GM19468 (cell line): ENCODE data around the gene RGMA.
"Not testable (repeated sequence)": the region's sequence is repeated elsewhere in the genome, so short reads cannot be mapped to it uniquely, and the experiment has no call there.

Experiments used
- ATAC-seq: cut with Tn5 transposase; IDR thresholded peaks from one replicate; pipeline ENCODE4 v1.9.1; 2021; ENCODE audit warnings: mild to moderate bottlenecking, moderate library complexity, moderate number of reproducible peaks; ENCODE audit not compliant: unreplicated experiment; ENCODE audit errors: extremely low read depth

RGMA gene

DNA sequence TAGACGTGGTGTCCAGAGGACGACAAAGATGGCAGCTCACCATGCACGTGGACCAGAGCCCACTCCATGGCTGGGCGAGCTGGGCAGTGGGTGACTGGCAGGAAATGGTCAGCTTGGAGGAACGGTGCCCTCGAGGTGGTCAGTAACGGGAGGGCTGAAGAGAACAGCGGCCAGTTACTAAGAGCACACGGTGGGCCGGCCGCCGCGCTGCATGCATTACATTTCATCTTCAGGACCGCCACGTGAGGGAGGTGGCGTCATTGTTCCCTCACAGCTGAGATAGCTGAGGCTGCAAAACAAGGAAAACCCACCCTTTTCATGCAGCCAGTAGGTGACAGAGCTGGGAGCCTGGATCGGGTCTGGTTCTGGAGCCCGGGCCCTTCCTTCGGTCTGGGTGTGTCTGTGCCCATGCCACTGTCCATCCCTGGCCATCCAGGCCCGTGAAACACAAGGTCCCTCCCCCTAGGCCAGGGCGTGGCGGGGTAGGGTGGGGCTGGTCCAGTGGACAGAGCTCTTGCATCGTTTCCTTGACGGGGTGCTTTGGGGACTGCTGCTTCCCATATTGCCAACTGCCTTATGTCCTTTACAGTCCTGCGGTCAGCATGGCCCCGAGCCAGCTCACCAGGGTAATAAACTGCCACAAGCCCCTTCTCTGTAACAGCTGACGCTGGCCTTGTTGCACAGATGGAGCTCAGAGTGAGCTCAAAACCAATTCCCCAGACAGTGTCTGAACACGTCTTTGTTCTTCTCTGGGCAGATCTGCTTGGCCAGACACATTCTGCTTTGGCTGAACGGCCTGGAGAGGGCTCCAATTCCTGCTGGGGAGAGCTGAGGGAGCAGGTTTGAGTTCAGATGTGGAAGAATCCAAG, 51.8 kb downstream of the RGMA start:
- ATAC-seq, result no peak

DNA sequence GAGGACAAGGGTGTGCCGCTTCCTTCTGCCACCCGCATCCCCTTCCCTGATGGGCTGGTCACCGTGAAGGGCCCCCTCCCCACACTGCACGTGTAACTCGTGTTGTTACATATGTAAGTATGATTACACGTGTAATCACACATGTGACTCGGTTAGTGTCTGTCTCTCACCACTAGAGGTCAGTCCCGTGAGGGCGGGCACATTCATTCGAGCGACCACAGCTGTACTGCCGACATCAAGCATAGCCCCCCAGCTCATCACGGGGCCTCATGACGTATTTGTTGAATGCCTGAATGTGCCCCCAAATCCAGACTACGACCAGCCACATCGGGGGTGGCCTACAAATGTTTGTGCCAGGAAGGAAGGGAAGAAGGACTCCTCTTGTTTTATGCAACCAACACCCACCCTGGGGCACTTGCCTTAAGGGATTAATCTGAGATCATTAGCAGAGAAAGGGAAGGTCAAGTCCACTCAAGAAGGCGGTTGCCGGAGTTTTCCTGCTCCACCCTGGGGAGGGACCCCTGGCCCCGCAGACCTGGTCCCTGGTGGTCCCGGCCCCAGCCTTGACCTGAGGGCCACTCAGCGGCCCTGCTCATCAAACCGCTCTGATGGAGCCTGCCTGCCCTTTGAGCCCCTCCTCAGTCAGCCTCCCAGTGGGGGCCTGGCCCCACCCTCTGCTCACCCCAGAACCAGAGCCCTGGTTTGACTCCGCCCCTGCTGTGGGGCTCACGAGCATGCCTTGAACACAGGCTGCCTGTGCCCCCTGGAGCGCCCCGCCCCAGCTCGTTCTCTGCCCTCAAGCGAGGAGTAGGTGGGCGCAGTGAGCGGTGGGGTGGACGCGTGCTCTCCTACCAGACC, 52.8 kb downstream of the RGMA start:
- peak; percentile 84 for ATAC-seq

DNA sequence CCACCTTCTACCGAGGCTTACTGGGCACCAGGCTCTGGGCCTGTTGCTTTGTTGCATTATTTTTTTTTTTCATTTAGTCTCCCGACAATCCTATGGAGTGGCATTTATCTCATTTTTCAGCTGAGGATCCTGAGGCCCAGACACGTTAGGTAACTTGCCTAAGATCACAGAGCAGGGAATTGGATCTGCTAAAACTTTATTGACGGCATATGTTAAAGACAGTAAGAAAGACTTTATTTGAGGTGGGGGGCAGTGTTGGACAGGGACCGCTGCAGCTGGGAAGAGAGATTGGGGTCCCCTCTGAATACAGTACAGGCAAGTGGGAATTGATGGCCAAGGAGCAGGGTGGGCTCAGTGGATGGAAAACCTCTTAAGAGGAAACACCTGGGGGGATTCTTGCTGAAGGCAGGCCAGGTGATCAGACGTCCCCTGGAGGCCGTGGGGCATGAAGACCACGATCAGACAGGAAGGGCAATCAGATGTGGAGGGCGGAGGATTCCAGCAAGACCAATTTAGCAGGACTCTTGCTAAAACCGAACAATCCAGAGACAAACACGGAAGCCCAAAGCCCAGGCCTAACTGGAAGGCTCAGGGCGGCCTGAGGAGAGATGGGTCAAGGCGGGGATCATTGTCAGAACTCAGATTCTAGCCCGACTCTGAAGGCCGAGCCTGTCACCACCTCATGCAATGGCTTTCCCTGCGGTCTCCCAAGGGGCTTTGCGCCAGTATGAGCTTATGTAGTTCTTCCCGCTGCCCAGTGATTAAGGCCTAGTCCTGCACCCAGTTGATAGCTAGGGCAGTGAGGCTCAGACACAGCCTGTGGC, 53.7 kb downstream of the RGMA start:
- no peak for ATAC-seq

DNA sequence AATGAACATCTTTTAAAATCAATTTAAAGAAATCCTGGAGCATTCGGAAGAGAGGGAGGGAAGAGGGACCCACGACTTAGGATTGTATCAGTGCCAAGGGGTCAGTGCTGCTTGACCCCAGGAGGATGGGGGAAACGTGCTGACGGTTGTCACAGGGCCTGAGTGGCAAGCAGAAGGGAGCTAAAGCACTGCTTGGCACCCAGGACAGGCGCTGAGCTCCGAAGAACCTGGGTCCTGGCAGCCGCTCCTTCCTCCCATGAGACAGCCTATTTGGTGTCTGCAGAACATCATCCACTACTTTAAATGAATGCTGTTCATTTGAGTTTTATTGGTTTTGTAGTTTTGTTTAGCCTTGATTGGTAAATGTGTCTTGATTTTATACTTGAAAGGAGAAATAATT, 54.5 kb downstream of the RGMA start:
- no peak for ATAC-seq

DNA sequence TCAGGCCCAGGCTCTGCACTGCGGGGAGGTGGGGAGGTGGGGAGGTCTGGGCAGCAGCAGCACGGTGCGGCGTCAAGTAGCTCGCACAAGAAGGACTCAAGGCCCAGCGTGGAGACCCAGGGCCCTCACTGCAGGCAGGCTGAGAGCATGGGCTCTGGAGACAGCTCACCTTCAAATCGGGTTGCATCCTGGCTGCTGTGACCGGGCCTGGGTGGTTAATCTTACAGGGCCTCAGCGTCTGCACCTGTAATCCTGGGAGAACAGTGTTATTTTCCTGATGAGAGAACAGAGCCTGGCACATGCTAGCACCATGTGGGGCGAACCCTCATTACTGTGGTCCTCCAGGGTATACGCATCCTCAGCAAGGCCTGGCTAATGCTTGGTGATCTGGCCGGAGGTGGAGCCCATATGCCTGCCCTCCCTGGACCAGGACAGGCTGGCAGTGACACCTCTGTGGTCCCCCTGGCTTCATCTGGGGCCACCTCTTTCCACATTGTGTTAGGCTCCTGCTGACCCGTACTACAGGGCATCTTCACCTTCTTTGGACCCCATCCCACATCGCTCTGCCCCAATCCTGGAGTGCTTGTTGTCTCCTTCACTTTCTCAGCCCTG, 55.5 kb downstream of the RGMA start:
- no peak for ATAC-seq

DNA sequence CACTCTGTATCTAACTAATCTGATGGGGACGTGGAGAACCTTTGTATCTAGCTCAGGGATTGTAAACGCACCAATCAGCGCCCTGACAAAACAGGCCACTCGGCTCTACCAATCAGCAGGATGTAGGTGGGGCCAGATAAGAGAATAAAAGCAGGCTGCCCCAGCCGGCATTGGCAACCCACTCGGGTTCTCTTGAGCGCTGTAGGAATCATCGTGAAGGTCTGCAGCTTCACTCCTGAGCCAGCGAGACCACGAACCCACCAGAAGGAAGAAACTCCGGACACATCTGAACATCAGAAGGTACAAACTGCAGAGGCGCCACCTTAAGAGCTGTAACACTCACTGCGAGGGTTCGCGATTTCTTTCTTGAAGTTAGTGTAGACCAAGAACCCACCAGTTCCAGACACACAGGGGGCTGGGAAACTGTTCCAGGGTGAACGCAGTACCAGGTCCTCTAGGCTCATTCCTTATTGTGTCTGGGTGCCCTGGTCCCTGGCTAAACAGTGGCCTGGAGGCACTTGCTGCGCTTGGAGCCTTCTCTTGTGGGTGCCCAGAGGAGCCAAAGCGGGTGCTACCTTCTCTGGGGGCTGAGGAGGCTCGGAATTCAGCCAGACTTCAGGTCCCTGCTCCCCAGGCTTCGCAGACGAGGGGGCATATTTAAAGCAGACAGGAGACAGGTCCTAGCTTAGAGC, 56.4 kb downstream of the RGMA start:
- ATAC-seq, result not testable (repeated sequence)

DNA sequence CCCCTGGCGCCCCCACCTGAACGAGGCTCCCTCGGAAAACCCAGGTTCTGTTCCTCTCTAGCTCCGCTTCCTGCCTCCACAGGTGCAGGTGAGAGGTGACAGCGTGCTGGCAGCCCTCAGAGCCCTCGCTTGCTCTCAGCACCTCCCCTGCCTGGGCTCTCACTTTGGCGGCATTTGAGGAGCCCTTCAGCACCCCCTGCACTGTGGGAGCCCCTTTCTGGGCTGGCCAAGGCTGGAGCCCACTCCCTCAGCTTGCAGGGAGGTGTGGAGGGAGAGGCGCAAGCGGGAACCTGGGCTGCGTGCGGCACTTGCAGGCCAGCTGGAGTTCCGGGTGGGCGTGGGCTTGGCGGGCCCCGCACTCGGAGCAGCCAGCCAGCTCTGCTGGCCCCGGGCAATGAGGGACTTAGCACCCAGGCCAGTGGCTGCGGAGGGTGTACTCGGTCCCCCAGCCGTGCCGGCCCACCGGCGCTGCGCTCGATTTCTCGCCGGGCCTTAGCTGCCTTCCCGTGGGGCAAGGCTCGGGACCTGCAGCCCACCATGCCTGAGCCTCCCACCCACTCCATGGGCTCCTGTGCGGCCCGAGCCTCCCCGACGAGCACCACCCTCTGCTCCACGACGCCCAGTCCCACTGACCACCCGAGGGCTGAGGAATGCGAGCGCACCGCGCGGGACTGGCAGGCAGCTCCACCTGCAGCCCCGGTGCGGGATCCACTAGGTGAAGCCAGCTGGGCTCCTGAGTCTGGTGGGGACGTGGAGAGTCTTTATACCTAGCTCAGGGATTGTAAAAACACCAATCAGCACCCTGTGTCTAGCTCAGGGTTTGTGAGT, 57.2 kb downstream of the RGMA start:
- not testable (repeated sequence) for ATAC-seq

DNA sequence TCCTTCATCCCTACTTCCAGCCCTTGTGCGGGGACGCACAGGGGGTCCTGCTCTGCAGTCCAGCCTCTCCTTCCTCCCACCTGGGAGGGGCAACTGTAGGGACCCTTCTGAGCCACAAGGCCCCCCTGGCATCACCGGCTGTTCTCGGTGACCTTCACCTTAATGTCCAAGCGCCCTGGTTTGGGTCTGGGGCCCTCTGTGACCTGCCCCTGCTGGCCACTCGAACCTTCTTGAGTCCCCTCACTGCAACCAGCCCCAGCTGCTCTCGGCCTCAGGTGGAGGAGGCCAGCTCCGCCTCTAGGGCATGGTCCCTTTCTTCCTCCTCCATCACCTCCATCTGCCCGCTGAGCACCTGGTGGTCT, 57.9 kb downstream of the RGMA start:
- no peak for ATAC-seq

DNA sequence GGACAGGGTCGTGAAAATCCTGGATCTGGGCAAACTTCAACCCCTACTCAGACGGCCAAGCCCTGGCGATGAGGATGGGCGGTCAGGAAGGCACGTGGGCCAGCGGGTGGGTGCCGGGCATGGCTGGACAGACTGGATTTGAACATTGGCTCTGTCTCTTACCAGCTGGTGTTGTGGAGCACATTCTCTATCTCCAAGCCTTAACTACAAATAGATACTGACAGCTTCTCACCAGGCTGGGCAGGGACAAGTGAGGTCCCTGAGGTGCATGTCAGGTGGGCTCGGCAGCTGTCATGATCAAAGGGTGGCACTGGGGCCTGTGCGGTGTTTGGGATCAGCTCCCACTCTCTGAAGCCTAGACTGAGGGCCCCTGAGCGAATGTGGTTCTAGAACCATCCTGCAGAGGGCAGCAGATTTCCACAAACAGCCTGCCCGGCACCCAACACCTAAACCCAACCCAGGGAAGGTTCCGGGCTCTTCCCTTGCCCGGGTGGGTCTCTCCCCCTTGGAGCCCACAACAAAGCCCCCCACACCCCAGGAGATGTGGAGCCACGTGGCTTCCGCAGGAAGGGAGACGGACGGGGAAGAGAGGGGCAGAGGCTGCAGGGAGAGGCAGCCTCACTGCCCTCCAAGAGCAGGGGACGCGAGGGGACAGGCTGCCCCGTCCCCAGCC, 58.4 kb downstream of the RGMA start:
- peak; percentile 83 for ATAC-seq

DNA sequence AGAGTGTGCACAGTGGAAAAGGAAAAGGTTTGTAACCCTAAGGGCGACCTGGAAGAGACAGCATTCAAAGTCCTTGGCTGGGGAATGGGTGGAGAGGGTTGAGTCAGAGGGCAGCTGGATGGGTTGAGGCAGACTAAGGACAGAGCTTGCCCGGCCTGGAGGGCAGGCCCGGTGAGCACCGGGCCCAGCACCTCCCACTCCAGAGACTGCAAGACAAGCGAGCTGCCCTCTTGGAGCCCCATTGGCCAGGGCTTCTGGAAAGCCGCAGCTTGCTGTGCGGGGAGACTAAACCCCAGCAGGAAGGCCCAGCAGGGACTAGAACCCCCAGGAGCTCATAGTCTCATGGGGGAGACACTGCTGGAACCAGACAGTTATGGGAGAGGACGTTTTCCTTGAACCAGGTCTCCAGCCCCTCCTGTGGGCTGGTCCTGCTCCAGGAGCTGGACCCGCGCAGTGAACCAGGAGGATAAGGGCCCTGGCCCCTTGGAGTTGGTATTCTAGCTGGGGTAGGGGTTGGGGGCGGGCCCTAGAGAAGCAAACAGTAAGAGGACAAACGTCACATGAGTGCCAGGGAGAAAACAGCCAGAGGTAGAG, 59.1 kb downstream of the RGMA start:
- ATAC-seq, result no peak

DNA sequence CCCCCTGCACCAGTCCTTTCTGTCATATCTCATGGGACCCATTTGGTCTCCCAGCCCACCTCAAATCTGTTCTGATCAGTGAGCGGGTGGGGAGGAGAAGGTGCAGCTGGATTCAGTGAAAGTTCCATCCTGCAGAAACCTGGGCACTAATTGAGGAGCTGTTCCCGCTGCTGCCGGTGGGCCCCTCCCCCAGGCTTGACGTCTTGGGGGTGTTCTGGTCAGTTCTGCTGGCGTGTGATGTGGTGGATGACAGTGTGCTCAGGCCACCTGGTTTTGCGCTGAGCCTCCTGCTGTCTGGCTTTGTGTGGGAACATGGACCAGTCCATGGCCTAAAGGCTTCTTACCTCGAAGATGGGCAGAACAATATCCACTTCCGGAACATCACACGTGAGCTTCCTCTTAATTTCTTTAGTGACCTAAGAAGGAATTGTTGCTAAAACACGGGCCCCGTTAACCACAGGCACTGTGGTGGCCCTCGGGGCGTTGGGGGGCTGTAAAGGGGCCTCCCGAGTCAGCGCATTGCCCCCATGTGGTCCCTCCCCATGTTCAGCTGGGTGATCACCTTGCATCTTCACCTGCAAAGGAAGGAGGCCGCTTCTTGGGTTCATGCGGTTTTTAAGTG, 59.7 kb downstream of the RGMA start:
- ATAC-seq, result no peak

DNA sequence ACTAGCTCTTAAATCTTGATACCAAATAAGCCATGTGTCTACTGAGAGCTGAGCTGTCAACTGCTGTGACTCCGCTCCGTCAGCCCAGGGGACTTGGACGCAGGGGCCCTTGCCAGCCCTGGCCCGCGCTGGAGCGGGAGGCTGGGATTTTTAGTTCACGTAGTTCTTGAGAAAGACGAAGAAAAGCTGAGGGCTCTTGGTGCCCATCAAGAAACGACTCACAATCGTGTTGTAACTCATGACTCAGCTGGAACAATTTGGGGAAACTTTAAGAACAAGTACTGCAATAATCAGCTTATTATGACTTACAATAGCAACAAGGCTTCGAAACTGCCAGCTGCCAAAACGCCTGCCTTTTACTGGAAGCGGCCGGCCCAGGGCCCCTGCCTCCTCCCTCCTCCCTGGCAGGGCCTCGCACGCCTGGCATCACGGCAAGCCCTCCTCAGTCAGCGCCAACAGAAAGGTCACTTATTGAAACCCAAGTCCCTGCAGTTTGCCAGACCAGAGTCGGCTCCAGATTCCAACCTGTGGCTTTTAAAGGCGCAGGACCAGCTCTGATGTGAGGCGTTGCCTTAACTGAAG, 60.3 kb downstream of the RGMA start:
- ATAC-seq, result no peak

DNA sequence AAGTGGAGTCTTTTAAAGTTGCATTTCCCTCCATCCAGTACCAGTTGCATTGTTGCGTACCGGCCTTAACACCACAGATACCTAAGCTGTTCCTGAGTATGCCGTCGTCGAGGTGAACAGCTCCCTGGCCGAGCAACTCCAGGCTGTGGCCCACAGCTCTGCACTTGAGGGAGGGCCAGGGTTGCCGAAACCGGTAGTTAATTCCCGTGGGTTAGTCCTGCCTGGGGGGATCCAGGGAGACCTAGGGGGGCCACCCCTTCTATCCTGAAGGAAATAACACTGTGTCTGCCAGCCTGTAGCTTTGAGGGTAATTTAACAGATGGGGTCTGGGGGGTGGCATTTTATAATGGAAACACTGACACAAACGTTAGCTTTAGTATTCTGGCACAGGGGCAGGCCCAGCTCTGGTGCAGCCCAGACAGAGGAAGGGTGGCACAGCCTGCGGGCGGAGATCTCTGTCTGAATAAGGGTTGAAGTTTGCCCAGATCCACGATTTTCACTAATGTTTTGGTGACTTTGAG, 60.8 kb downstream of the RGMA start:
- no peak for ATAC-seq

DNA sequence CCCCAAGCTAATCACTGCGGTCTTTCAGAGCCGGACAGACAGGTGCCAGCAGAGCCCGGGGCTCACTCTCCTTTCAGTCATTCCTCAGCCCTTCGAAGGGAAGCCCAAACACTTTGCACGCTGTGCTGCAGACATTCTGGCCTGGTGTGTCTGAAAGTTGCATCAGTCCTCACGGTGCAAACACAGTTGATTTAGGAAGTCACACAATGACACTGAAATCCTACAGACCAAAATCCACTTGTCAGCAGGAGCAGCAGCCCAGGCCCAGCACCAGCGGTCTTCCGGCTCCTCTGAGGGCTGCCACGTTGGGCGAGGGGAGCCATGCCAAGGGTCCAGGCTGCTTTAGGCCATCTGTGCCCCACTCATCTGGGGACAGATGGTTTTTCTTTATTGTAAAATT, 61.6 kb downstream of the RGMA start:
- ATAC-seq, result no peak

DNA sequence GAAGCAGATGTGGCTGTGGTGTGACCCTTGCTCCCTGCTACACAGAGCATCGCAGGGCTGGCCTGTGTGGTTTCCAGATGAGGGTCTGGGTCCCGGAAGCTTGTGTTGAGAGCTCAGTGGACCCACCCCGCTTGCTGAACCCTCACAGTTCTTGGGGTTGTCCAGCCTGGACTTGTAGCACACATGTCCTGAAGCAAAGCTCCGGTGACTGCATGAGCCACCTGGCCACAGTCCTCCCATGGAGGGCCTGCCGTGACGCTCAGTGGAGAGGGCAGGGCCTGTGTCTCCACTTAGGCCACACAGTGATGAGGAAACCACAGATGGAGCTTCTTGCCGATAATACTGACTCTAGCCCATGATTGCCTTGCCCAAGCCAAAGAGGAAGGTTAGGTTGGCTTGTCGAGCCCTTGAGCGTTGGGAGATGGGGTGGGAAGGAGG, 62.6 kb downstream of the RGMA start:
- no peak for ATAC-seq

DNA sequence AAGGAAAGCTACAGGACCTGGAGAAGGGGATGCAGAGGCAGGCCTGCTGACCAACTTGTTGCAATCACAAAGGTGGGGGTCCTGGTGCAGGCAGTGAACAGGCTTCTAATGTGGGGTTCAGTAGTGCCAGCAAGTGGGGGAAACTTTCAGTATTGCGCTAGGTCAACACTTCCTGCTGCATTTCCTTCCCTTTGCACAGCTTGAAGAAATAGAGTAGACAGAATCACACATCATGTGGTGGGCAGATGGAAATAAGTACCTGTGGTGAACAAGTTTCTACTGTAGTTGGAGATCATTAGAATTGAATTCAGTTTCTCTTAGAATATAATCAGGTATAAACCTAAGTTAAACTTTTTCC, 63.4 kb downstream of the RGMA start:
- ATAC-seq, result no peak
